H1 (cell line): ENCODE measurements around the gene TWIST1. TPM values are rescaled to one million over a fixed set of nuclear protein-coding genes. Genes with fewer than 3 reads are reported as not detected.

Experiments used
- CTCF ChIA-PET: fragments of 300-600 bp; sonication (Branson Sonifier 250); formaldehyde crosslinking; loops from one replicate; lab custom pipeline; 2021; ENCODE audit not compliant: partially characterized antibody; lab: Charles Lee
- POLR2A ChIA-PET: fragments of 300-600 bp; sonication (Branson Sonifier 250); formaldehyde crosslinking; loops from one replicate; lab custom pipeline; 2021; ENCODE audit warnings: inconsistent platforms; ENCODE audit not compliant: partially characterized antibody; lab: Charles Lee
- DNase-seq, 2 experiments: peaks; one replicate each; pipeline versions ENCODE4 v3.0.0 to v3.0.0-alpha.2; 2010 to 2022; ENCODE audit warnings: low spot score in 2 of 2, low read depth in 1 of 2, mixed read lengths in 1 of 2
- FAIRE-seq: peaks from 2 replicates; lab custom pipeline; 2011; peaks lifted over from hg19 to GRCh38; lab: Jason Lieb, UNC
- H2AFZ ChIP-seq: 2 replicates; pipeline ENCODE4 v1.8.1; 2012; ENCODE audit warnings: low read length, inconsistent platforms
- H2AK5ac ChIP-seq: 2 replicates; pipeline ENCODE4 v1.6.1; 2013; ENCODE audit warnings: low read depth, low read length
- H2BK120ac ChIP-seq: replicated peaks from 2 replicates; pipeline ENCODE3; 2013; ENCODE audit warnings: low read depth, low read length, inconsistent platforms
- H2BK12ac ChIP-seq: 2 replicates; pipeline ENCODE4 v1.6.1; 2013; ENCODE audit warnings: low read depth, low read length
- H2BK15ac ChIP-seq: 2 replicates; pipeline ENCODE4 v1.6.1; 2013; ENCODE audit warnings: low read length
- H2BK20ac ChIP-seq: 2 replicates; pipeline ENCODE4 v1.6.1; 2013; ENCODE audit warnings: low read length
- H2BK5ac ChIP-seq: 2 replicates; pipeline ENCODE4 v1.6.1; 2013; ENCODE audit warnings: low read depth, low read length
- H3K14ac ChIP-seq: 2 replicates; pipeline ENCODE4 v1.6.1; 2013; ENCODE audit warnings: inconsistent platforms; ENCODE audit not compliant: insufficient read length
- H3K18ac ChIP-seq: 2 replicates; pipeline ENCODE4 v1.6.1; 2013; ENCODE audit warnings: low read length; ENCODE audit errors: extremely low read depth
- H3K23ac ChIP-seq: 2 replicates; pipeline ENCODE4 v1.6.1; 2013; ENCODE audit warnings: inconsistent platforms; ENCODE audit not compliant: insufficient read length
- H3K23me2 ChIP-seq: 2 replicates; pipeline ENCODE4 v1.6.1; 2013; ENCODE audit warnings: low read depth, low read length
- H3K27ac ChIP-seq: 2 replicates; pipeline ENCODE4 v1.6.1; 2011; ENCODE audit warnings: low read depth, low read length, inconsistent platforms
- H3K27me3 ChIP-seq, 4 experiments: replicated peaks in 1 of 4; 1 replicate in 1 of 4; 2 replicates in 3 of 4; pipeline versions ENCODE4 v1.6.1 to v1.8.1; 2011 to 2013; ENCODE audit warnings: low read length in 3 of 4, mild to moderate bottlenecking in 3 of 4, inconsistent platforms in 2 of 4, mixed read lengths in 2 of 4, moderate library complexity in 1 of 4; ENCODE audit not compliant: control insufficient read depth in 3 of 4, insufficient read depth in 3 of 4; ENCODE audit errors: extremely low read depth in 1 of 4
- H3K36me3 ChIP-seq, 4 experiments: 2 replicates each; pipeline versions ENCODE4 v1.6.1 to v1.8.1; 2011 to 2013; ENCODE audit warnings: mild to moderate bottlenecking in 4 of 4, low read length in 3 of 4, moderate library complexity in 2 of 4, control low read depth in 1 of 4, inconsistent platforms in 1 of 4; ENCODE audit not compliant: insufficient read depth in 4 of 4, control insufficient read depth in 2 of 4
- H3K4ac ChIP-seq: replicated peaks from 2 replicates; pipeline ENCODE3; 2013; ENCODE audit warnings: low read length, low read depth, mixed read lengths, inconsistent platforms; ENCODE audit not compliant: insufficient read length
- H3K4me1 ChIP-seq, 4 experiments: replicated peaks in 1 of 4; 1 replicate in 1 of 4; 2 replicates in 3 of 4; pipeline versions ENCODE4 v1.6.1 to v1.8.1; 2011 to 2013; ENCODE audit warnings: low read length in 3 of 4, inconsistent platforms in 2 of 4, mixed read lengths in 1 of 4; ENCODE audit not compliant: insufficient read depth in 4 of 4, control insufficient read depth in 3 of 4
- H3K4me2 ChIP-seq, 2 experiments: 2 replicates each; pipeline versions ENCODE4 v1.6.1 to v1.8.1; 2011 to 2013; ENCODE audit warnings: low read depth in 2 of 2, low read length in 2 of 2, control low read depth in 1 of 2, inconsistent platforms in 1 of 2, mild to moderate bottlenecking in 1 of 2; ENCODE audit not compliant: insufficient read depth in 1 of 2
- H3K4me3 ChIP-seq, 4 experiments: fragments of 200-600, 300-600 bp in 1 of 4; sonication (generic), shearing (Covaris generic), sonication (Bioruptor Twin) in 1 of 4; 2 replicates each; pipeline versions ENCODE4 v1.5.1 to v1.8.1; 2011 to 2016; ENCODE audit warnings: low read length in 4 of 4, low read depth in 3 of 4, control low read depth in 2 of 4, inconsistent platforms in 2 of 4, mild to moderate bottlenecking in 2 of 4, mixed read lengths in 1 of 4, moderate library complexity in 1 of 4; ENCODE audit not compliant: insufficient read depth in 2 of 4; ENCODE audit errors: extremely low read depth in 1 of 4
- H3K56ac ChIP-seq: replicated peaks from 2 replicates; pipeline ENCODE3; 2013; ENCODE audit warnings: low read depth, mild to moderate bottlenecking, mixed read lengths, low read length, inconsistent platforms; ENCODE audit not compliant: insufficient read length
- H3K79me1 ChIP-seq: 2 replicates; pipeline ENCODE4 v1.6.1; 2013; ENCODE audit warnings: low read depth, low read length, control low read depth
- H3K79me2 ChIP-seq, 2 experiments: 2 replicates each; pipeline versions ENCODE4 v1.6.1 to v1.8.1; 2012 to 2013; ENCODE audit warnings: low read length in 2 of 2, mild to moderate bottlenecking in 2 of 2, inconsistent platforms in 1 of 2; ENCODE audit not compliant: insufficient read depth in 2 of 2, control insufficient read depth in 1 of 2
- H3K9ac ChIP-seq, 4 experiments: replicated peaks in 1 of 4; 1 replicate in 1 of 4; 2 replicates in 3 of 4; pipeline versions ENCODE4 v1.6.1 to v1.8.1; 2011 to 2013; ENCODE audit warnings: low read depth in 3 of 4, low read length in 3 of 4, control low read depth in 2 of 4, mild to moderate bottlenecking in 2 of 4, moderate library complexity in 2 of 4, inconsistent platforms in 1 of 4; ENCODE audit errors: extremely low read depth in 1 of 4
- H3K9me3 ChIP-seq, 2 experiments: 2 replicates each; pipeline versions ENCODE4 v1.6.1 to v1.8.1; 2012 to 2013; ENCODE audit warnings: mild to moderate bottlenecking in 2 of 2, moderate library complexity in 2 of 2, control low read depth in 1 of 2, inconsistent platforms in 1 of 2, low read depth in 1 of 2, low read length in 1 of 2, mixed read lengths in 1 of 2; ENCODE audit not compliant: insufficient read depth in 2 of 2
- H4K20me1 ChIP-seq, 2 experiments: replicated peaks in 1 of 2; 2 replicates each; pipeline versions ENCODE3 to v1.8.1; 2011 to 2013; ENCODE audit warnings: inconsistent platforms in 2 of 2, low read length in 2 of 2, mild to moderate bottlenecking in 1 of 2; ENCODE audit not compliant: insufficient read depth in 2 of 2, control insufficient read depth in 1 of 2
- H4K5ac ChIP-seq: 2 replicates; pipeline ENCODE4 v1.6.1; 2013; ENCODE audit warnings: low read length, low read depth, mixed read lengths, inconsistent platforms; ENCODE audit not compliant: insufficient read length
- H4K8ac ChIP-seq: 2 replicates; pipeline ENCODE4 v1.8.0; 2013; ENCODE audit warnings: mild to moderate bottlenecking, moderate library complexity, low read length, inconsistent platforms; ENCODE audit not compliant: insufficient read depth; ENCODE audit errors: extremely low read depth
- H4K91ac ChIP-seq: replicated peaks from 2 replicates; pipeline ENCODE3; 2013; ENCODE audit warnings: low read length, mixed read lengths, inconsistent platforms; ENCODE audit not compliant: insufficient read length
- CBX5 ChIP-seq: fragments of 300-800, 300-1000 bp; sonication (generic); IDR thresholded peaks from 2 replicates; pipeline ENCODE4 v1.7.1; 2016; ENCODE audit warnings: antibody characterized with exemption, low read length, low read depth
- CREB1 ChIP-seq: IDR thresholded peaks from 2 replicates; pipeline ENCODE4 v1.6.1; 2012; ENCODE audit warnings: inconsistent platforms
- E2F6 ChIP-seq: IDR thresholded peaks from 2 replicates; pipeline ENCODE4 v1.6.1; 2012; ENCODE audit warnings: inconsistent platforms
- EGR1 ChIP-seq: IDR thresholded peaks from 2 replicates; pipeline ENCODE4 v1.6.1; 2011; ENCODE audit warnings: low read depth, low read length, borderline replicate concordance
- EZH2 ChIP-seq: fragments of 200-600 bp; sonication (generic); IDR thresholded peaks from 2 replicates; pipeline ENCODE4 v1.7.1; 2012; ENCODE audit warnings: low read depth, mild to moderate bottlenecking, moderate library complexity, low read length, inconsistent platforms; ENCODE audit not compliant: severe bottlenecking
- POLR2A ChIP-seq, 2 experiments: IDR thresholded peaks; 1 replicate in 1 of 2; 2 replicates in 1 of 2; pipeline ENCODE4 v1.6.1; 2011; ENCODE audit warnings: low read depth in 2 of 2, low read length in 2 of 2, mild to moderate bottlenecking in 2 of 2; ENCODE audit errors: control extremely low read depth in 1 of 2
- RBBP5 ChIP-seq: IDR thresholded peaks from 2 replicates; pipeline ENCODE4 v1.7.1; 2012; ENCODE audit warnings: low read depth, mild to moderate bottlenecking, inconsistent platforms, low read length, moderate library complexity, borderline replicate concordance
- RNF2 ChIP-seq: fragments of 200-900, 300-1000 bp; sonication (generic); IDR thresholded peaks from 2 replicates; pipeline ENCODE4 v1.7.1; 2016; ENCODE audit warnings: borderline replicate concordance, low read depth, mild to moderate bottlenecking, antibody characterized with exemption, low read length; ENCODE audit not compliant: poor library complexity, severe bottlenecking; ENCODE audit errors: missing control alignments
- SUZ12 ChIP-seq: fragments of 200-600 bp; sonication (generic); IDR thresholded peaks from 2 replicates; pipeline ENCODE4 v1.6.1; 2012; ENCODE audit warnings: mild to moderate bottlenecking, inconsistent platforms, low read length, moderate library complexity, mixed read lengths
- TBP ChIP-seq: IDR thresholded peaks from 2 replicates; pipeline ENCODE4 v1.6.1; 2011; ENCODE audit warnings: low read depth, low read length, improper control_type of control experiment
- ZNF274 ChIP-seq: IDR thresholded peaks from 2 replicates; pipeline ENCODE4 v1.7.0; 2012; ENCODE audit warnings: low read length, borderline replicate concordance; ENCODE audit errors: extremely low read depth
- WGBS, 2 experiments: shearing (Covaris generic) in 1 of 2; methylation state at CpG; one replicate each; pipeline versions ENCODE4 v1.1.6 to v1.1.7; 2013 to 2015; ENCODE audit warnings: low lambda C conversion rate in 2 of 2, mixed read lengths in 2 of 2, inconsistent platforms in 1 of 2, low coverage in 1 of 2, missing lambda C conversion rate in 1 of 2; ENCODE audit not compliant: insufficient replicate concordance in 2 of 2, insufficient coverage in 1 of 2, insufficient read length in 1 of 2; ENCODE audit errors: extremely low coverage in 1 of 2, missing lambda C conversion rate in 1 of 2; 5-methylcytosine and 5-hydroxymethylcytosine counted together
- polyA plus RNA-seq, 7 experiments: library from polyadenylated mRNA; depleted of rRNA in 3 of 7; stranded (reverse) in 5 of 7; unstranded in 2 of 7; fragments of >200 nt in 5 of 7; fragments of 200-250 nt in 2 of 7; gene quantifications; 1 replicate in 5 of 7; 2 replicates in 1 of 7; 4 replicates in 1 of 7; pipeline versions ENCODE4 v1.2.1 to v1.2.3, GENCODE V29; 2011 to 2013; ENCODE audit warnings: missing spikeins in 2 of 7, mixed read lengths in 2 of 7
- total RNA-seq: library from RNA; stranded (reverse); fragmentation: NEBNext Ultra II Directional; extraction: Animal tissue kit (Norgen Biotek cat#: 25700); gene quantifications from 2 replicates; pipeline ENCODE4 v1.2.1, GENCODE V29; 2021

The TWIST1 gene
- total and polyA plus RNA-seq, 2 of the 8 experiments (the other 6 are each of a cell fraction or from before 2014, with no cell fraction given) = 0.29 to 0.52 TPM

GRCh38 chr7:19144661-19145433 lies 27.4 kb upstream of the TWIST1 start, which contains the start of gene FERD3L:
FERD3L (minus strand) TSS chr7:19145421; CDS start chr7:19145362, 59 bp downstream.
- H3K36me3 ChIP-seq = no peaks in the 10 kb centered on the region
- DNase-seq = peak in 1 of 2 experiments; percentile 56
- H3K4me3 ChIP-seq = peak within 1 kb of the TSS; percentile 53 to 72 (median 56)
- peak within 1 kb of the TSS; percentile 71; the same call in 1 of the 2 replicates for H2BK12ac ChIP-seq
- H3K79me1 ChIP-seq = no peaks in the 10 kb centered on the region
- no peak within 1 kb of the TSS for H3K27ac ChIP-seq
- H2AFZ ChIP-seq = peak within 1 kb of the TSS; percentile 62; the same call in 1 of the 2 replicates
- H4K20me1 ChIP-seq = peaks cover 0 to 2% of the 10 kb centered on the region in 2 experiments
- no peaks in the 10 kb centered on the region for H3K9me3 ChIP-seq
- H3K14ac ChIP-seq = no peak within 1 kb of the TSS
- peaks cover 8% of the 10 kb centered on the region for H3K23me2 ChIP-seq
- peak within 1 kb of the TSS; percentile 15; the same call in 1 of the 2 replicates for H3K18ac ChIP-seq
- H4K8ac ChIP-seq = no peak within 1 kb of the TSS
- no peak within 1 kb of the TSS for H4K5ac ChIP-seq
- H3K4ac ChIP-seq = no peak within 1 kb of the TSS
- no peak within 1 kb of the TSS for H4K91ac ChIP-seq
- peak within 1 kb of the TSS; percentile 95 to 99 for H3K4me2 ChIP-seq
- H2BK120ac ChIP-seq = no peak within 1 kb of the TSS
- H3K56ac ChIP-seq = no peak within 1 kb of the TSS
- no peak within 1 kb of the TSS for H2AK5ac ChIP-seq
- H2BK20ac ChIP-seq = no peak within 1 kb of the TSS
- no peaks in the 10 kb centered on the region for H3K79me2 ChIP-seq
- no peak within 1 kb of the TSS for H2BK5ac ChIP-seq
- peaks cover 27 to 50% (median 42%) of the 10 kb centered on the region in 4 experiments for H3K27me3 ChIP-seq
- no peak within 1 kb of the TSS for H2BK15ac ChIP-seq
- ChIA-PET CTCF (interaction anchor here (0.6 to 3.0 kb wide), 8 partner anchors 12 to 480 kb away, joined by 3 to 25 read pairs (median 3); no protein-coding TSS in a partner anchor), POLR2A (interaction anchor here (1.6 kb wide), 2 partner anchors 26 to 38 kb away, joined by 6 to 7 read pairs; no protein-coding TSS in a partner anchor)
- H3K9ac ChIP-seq = no peak within 1 kb of the TSS
- FAIRE-seq = no peak
- H3K4me1 ChIP-seq = peaks cover 0 to 17% (median 9%) of the 10 kb centered on the region in 4 experiments; a peak in 5 of 7 replicates
- H3K23ac ChIP-seq = no peak within 1 kb of the TSS
- WGBS, 2 experiments = 2% methylated on average over 45 of the region's 51 CpGs; no CpG with 5 or more reads in 1 of the 2 experiments
- TF ChIP-seq CBX5 (no peak), EZH2 (peak; percentile 89), RBBP5 (0 out of 2 replicates have a peak, but pooled peaks have one; percentile 20), E2F6 (no peak), POLR2A (IDR thresholded peaks at IDR 0.05; ENCODE audit: control extremely low read depth in 1 of 2, low read depth in 2 of 2, low read length in 2 of 2) (no peak), RNF2 (peak; percentile 77), CREB1 (no peak), ZNF274 (no peak), EGR1 (no peak), SUZ12 (peak; percentile 86; the same call in 1 of the 2 replicates), TBP (no peak)
